Glomerular endothelial cell (primary cell): ENCODE measurements around the gene B3GALT6. TPM values are rescaled to one million over a fixed set of nuclear protein-coding genes. Genes with fewer than 3 reads are reported as not detected.

ENCODE experiments used
- DNase-seq: peaks from one replicate; pipeline ENCODE4 v3.0.0-alpha.2; 2011; ENCODE audit warnings: low read depth, low spot score; ENCODE audit errors: extremely low read depth
- total RNA-seq: library from RNA; depleted of rRNA; stranded (reverse); fragments of >200 nt; gene quantifications from 2 replicates; pipeline ENCODE4 v1.2.3, GENCODE V29; 2015

The B3GALT6 gene
- total RNA-seq, 1 donor from 2014 or later: 63.4 TPM

DNA sequence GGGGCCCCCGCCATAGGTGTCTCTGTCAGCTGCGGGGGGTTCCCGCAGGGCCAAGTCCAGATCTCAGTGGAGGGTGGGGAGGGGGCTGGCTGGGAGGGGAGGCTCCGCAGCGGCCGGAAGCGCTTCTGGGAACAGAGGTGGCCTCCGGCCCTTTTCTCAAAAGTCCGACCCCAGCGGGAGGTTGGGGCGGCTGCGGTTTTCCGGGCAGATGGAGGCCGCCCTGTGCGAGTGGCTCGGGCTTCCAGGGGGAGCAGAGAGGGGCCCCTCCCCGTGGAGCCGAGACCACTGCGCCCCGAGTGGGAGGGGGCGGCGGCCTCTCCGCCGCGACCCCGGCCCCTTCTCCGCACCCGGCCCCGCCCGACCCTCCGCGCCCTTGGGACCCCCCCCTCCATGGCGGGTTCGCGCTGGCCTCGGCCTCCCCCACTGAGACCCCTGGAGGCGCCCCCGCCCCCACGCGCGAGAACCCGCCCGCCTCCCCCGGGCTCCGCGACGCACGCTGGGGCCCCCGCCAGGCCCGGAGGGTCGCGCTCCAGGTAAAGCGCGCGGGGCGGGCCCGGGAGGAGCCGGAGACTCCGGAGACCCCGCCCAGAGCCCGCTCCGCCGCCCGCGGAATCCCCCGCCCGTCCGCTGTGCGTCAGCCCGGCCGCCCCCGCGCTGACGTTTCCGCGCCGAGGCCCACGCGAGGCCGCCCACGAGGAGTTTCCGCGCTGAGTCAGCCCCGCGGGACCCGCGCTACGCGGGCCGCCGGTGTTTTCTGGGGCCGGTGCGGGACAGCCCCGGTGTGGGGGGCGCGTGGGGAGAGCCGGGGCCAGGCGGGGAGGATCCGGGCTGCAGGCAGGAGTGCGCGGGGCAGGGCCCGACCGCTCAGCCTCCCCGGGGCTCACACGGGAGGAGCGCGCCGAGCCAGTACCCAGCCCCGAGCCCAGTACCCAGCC, 30.9 kb upstream of the B3GALT6 start:
- no peak for DNase-seq

DNA sequence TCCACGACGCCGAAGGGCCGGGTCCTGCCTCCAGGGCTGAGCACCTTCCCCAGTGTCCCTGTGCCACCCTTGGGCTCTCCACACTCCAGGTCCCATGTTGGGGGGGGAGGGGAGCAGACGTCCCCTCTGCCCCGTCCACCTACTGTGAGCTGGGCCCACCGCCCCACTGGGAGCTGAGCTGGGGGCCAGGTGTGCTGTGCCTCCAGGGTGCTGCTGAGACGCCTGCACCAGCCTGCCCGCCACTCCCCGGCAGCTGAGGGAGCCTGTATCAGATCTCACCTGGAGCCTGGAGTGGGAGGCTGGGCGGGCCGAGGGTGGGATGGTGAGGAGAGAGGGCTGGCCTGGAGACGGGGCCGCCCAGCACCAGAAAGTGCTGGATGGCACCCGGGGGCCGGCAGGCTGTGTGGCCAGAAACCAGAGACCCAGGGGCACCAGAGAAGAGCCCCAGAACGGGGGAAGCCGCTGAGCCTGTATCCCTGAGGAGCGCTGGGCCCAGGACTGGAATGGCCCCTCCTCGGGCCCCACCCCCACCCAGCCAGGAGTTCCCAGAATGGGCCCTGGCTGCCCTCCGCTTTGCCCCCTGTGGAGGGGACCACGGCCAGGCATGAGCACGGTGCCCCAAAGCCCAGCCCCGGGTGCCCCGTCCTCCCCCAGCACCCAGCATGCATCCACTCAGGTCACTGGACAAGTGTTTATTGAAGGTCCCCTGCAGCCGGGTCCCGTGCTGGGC, 29.0 kb upstream of the B3GALT6 start:
- no peak for DNase-seq

DNA sequence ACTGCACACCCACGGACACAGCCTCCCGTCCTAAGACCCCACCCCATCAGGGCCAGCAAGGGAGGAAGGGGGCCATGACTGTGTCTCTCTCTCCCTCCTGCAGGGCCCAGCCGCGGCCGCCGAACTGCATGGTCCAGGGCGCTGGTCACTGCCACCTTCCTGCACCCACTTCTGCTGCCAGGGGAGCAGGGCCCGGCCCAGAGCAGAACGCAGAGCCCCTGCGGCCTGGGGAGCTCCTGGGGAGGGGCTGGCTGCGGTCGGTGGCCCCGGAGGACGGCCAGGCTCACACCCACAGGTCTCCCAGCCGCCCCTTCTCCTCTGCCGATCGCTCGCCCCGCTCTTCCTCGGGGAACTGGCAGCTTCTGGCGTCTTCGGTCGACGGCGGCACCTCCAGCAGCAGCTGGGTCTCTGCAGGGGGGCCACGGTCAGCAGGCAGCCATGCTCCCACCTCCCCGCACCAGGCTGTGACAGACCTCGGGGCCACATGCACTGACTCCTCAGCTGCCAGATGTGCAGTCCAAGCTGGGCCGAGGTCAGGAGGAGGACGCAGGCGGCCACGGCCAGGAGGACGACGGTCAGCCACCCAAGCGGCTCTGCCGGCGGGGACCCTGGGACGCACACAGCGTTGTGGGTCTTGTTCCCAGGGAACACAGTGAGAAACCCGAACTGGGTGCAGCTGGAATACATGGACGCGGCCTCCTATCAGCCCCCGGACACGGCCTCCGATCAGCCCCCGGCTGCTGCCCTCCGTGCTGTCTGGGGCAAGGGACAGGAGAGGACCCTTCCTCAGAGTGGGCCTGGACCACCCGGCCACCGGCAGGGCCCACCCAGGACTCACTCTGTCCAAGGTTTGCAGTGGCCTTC, 28.2 kb upstream of the B3GALT6 start:
- DNase-seq: no peak

DNA sequence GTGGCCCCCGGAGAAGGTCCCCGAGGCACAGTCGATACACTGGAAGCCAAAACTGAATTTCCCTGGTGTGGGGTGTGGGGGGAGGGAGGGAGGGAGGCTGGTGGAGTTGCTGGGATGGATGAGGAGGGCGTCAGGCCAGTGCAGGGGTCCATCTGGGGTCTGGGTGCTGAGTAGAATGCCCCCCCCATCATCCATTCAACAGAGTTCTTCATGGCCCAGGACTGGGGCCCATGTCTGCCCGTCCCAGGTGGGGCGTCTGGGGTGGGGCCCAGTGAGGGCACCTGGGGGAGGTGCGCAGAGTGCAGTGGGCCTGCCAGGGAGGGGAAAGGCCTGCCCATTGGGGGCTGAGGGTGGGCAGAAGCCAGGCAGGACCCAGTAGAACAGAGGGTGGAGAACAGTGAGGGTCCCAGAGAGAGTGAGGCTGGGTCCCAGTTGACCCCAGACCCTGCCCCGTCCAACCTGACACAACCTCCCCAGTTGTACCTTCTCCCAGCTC, 27.6 kb upstream of the B3GALT6 start:
- DNase-seq: no peak

DNA sequence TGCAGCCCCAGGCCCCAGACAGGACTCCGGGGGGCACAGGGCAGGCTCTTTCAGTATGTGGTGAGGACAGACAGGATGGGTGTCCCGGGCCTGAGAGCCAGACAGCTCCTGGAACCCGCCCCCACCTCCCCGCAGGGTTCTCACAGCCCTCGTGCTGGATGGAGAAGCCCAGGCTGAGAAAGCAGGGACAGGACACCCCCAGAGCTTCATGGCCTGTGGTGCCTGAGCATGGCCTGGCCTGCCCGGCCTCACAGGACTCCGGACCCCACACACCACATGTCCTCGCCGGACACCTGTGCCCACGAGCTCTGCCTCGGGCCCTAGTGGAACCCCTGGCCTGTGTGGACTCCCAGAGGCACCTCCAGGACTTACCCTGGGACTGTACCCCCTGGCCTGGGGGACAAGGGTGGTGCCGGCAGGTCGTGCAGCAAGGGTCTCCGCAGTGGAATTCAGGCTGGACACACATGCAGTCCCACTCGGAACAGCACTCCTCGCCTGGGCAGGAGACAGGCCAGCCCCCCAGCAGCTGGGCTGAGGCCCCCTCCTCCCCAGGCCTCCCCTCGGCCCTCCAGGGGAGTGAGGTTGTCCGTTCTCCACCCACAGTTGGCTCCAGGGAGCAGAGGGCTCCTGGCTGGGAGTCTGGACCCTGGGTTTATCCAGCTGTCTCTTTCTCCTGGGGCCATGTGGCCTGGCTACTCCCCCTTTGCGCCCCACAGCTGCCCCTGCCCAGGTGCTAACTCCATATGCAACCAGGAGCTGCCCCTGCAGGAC, 26.9 kb upstream of the B3GALT6 start:
- DNase-seq: no peak

DNA sequence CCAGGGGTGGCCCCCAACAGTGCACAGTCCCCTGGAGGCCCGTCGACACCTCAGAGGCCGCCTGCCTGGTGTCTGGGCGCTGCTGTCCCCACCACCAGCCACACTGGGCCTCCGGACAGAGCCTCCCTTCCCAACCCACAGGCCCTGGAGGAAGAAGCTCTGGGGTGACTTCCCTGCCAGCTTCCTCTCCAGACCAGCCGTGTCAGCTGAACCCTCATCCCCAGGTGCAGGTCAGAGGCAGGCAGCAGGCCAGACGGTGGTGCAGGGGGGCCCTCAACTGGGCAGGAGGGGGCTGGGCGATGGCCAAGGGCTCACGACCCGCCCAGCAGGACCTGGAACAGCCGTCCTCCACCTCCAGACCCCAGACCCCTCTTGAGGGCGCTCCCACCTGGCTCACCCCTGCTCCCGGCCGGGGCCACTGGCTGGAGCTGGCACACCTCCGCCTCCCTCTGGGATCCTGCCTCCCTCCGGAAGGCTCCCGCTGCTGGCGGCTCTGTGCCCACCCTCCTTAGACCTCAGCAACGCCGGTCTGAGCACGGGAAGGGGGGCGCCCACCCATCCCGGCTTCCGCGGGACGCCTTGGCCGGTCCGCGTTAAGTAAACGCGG, 26.2 kb upstream of the B3GALT6 start:
- no peak for DNase-seq

DNA sequence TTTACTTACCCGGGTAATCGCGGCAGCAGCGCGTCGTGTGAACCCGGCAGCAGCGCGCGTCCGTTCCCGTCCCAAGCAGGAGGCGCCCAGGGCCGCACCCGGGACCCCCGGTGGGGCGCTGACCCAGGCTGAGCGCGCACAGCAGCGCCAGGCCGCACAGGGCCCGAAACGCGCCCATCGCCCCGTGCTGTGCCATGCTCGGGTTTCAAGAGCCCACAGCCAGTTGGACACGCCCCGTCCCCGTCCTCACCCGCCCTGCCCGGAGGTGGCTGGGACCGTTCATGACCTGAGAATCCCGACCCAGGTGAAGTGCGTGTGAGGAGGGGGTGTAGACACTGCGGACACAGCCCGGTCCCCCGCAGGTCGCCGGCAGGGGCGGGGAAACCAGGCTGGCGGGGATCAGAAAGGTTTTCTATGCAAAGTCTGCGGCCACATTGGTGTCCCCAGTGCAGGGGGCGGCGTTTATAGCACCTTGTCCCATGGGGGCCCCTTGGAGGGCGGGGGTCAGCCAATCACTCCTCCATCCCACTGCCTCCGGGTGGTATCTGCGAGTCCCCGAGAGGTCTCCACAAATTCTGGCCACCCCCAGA, 25.6 kb upstream of the B3GALT6 start, which contains the start of gene TNFRSF18:
Gene TNFRSF18, minus strand, starts transcription at position 217 of the 590 bp plus-strand sequence. Its CDS starts 21 bp downstream, at position 196.
- DNase-seq: no peak

DNA sequence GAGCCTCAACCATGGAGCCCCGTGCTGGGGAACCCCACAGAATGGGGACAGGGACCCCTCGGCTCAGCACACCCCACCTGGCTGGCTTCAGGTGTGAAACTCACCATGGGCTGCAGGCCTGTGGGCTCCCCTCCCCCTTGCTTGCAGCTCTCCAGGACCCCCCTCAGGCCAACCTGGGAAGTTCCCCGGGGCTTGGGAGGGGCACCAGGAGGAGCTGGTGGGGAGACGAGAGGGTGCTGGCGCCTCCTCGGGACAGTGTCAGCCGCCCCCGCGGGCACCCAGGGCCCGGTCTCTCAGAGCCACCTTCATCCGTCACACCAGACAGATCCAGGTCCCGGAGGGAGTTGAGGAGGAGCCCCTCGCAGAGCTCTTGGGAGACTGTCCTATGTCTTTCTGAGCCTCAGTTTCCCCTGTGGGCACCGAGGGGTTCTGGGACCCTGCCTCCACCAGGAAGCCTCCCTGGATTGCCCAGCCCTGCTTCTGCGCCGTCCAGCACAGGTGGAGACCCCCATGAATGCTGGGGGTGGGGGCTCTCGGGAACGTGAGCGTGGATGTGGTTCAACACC, 25.0 kb upstream of the B3GALT6 start:
- no peak for DNase-seq

DNA sequence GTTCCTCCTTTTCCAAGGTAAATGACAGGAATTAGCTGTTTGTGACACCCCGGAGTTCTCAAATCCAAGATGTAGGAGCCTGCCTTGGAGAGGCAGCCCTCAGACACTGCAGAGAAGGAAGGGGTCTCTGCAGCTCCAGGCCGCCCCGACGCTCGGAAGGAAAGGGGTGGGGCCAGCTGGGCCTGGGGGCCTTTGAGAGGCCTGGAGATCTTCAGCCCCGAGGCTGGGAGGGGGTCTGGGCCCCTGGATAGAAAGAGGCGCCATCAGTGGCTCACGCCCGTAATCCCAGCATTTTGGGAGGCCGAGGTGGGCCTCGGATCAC, 24.5 kb upstream of the B3GALT6 start:
- DNase-seq: no peak

DNA sequence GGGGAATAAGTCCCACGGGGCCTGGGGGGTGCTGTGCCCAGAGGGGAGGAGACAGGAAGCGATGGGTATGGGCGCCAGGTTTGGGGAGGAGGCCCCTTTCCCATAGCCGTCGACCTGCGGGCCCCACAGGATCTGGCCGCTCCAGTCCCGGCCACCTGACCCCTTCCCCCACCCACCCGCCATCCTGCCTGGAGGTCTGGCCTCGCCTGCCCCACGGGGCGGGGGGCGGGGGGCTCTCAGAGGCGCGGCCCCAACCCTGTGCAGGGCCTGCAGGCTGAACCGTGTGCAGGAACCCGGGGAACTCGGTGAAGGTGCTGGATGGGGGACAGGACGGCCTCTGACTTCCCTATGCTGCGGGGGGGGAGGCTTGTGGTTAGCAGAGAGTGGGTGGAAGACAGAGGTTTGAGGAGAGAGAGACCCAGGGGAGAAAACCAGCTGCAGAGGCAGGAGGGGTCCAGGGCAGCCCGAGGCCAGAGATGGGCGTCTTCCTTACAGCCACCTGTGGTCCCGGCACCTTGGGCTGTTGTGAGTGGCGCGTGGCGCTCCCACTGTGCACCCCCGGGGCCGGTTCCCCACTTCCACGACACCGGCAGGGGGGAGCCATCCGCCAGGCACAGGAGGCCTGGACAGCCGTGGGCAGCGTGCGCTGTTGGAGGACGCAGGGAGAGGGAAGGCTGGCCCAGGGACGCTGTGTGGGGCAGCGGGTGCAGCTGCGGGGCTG, 23.2 kb upstream of the B3GALT6 start:
- DNase-seq: no peak

DNA sequence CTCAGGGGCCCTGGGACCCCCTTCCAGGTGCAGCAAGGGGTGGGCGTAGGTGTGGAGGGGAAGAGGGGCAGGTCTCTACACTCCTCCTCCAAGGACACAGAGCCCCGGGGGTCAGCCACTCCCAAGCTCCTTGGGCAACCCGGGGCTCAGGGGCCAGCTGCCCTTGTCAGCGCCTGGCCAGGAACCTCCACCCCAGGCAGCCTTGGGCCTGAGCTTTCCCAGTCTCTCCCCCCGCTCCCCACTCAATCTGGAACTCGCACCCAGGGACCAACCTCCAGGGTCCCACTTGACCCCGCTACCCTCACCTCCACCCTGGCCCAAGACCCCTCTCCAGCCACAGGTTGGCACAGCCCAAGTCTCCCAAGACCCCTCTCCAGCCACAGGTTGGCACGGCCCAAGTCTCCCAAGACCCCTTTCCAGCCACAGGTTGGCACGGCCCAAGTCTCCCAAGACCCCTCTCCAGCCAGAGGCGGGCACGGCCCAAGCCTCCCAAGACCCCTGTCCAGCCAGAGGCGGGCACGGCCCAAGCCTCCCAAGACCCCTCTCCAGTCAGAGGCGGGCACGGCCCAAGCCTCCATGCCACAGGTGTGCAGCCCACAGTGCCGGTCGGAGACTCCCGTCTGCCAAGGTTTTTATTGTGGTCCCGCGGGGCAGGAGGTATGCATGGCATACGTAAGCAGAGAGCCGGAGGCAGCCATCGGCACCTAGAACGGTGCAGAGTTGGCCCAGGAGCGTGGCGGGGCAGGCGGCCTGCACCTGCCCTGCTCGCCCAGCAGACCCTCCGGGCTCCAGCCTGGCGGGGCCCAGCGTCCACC, 21.1 kb upstream of the B3GALT6 start:
- DNase-seq: no peak

DNA sequence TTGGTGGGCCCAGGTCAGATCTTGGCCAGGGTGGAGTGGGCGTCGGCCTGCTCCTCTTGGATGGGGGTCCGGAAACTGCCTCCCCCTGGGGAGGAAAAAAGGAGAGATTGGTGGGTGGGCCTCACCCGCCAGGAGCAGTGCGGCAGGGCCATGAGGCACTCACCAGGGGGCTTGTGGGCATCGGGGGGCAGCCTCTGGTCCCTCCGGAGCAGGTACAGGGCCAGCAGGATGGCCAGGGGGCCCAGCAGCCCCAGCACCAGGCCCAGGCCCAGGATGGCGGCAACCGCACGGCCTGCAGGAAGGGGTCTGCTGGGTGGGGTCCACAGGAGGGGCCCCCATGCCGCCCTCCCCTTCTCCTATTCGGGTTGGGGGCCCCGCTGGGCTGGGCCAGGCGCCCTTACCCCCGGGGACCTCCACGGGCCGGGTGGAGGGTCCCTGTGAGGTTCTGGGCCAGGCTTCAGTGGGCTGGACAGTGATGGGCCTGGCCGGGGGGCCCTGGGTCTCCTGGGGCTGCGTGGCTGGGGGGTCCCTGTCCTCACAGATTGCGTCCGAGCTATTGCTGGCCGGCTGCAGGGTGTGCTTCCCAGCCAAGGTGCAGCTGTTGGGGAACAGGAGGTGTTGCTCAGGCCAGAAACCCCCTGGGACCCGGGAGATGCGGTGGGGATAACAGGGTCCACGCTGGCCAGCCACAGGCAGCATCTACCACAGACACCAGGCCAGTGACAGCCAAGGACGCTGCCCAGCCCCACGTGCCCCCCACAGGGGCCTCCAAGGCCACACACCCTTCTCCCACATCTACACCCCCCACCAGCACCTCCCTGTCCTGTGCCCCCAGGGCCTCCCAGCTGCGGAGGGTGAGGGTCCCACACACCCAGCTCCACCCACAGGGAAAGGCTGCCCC, 20.2 kb upstream of the B3GALT6 start:
- DNase-seq: no peak

DNA sequence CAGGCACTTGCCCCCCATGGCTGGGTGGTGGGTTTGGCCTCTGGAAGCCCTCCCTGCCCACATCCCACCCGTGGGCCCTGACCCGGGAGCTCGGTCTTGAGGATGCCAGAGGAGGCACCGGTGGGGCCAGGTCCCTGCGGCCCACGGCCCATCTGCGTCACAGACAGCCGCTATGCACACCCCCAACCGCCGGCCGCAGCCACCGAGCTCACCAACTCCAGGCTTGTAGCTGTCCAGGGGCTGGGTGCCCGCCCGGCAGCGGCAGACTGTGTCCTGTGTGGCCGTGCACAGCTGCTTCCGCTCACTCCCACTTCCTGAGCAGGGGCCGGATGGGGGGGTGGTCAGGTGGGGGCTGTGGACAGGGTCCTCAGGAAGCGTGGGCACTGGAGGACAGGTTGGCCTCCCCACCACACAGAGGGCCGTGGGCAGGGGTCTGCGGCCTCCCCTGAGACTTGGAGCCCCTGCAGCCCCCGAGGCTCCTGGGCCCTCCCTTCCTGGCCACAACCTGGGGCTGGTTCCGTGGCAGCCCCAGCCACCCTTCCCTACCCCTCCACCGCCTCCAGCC, 19.2 kb upstream of the B3GALT6 start:
- no peak for DNase-seq

DNA sequence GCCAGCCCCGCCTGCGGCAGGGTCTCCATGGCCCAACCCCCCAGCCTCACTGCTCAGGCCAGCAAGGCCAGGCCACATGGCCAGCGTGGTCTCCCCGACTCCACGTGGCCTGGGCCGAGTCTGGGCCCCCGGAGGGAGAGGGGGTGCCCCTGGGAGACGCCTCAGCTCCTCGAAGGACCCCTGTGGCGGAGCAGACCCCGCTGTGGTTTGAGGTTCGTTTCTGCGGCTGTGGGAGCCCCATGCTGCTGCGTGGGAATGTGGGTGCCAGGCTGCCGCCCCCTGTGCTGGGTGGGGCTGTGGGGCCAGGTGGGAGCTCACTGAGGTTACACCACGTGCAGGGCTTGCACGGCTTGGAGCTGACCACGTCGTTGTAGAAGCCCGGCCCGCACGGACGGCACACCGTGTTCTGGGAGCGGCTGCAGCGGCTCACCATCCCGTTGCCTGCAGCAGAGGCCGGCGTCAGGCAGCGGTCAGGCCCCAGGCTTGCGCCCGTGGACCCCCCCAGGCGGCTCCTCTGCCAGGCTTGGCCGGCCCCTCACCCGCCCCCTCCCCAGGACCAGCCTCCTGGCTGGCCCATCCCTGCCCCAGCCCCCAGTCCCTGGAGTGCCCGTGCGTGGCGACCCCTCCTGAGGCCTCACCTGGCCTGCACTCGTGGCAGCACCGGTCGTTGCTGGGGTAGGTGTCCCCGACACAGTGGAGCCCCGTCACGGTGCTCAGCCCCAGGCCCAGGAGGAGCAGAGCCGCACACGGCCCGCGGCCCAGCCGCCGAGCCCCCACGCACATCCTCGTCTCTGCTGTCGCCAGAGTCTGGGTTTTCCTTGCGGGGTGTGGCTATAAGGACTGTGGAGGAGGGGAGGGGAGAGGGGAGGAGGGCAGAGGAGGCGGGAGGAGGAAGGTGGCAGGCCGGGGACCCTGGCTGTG, 18.4 kb upstream of the B3GALT6 start, which contains the start of gene TNFRSF4:
Gene TNFRSF4, minus strand, starts transcription at position 809 of the 921 bp plus-strand sequence. Its CDS starts 26 bp downstream, at position 783.
- no peak for DNase-seq
